SK-N-SH (cell line): Measurements from ENCODE around the gene SDK1. TPM values are rescaled to one million over a fixed set of nuclear protein-coding genes. Genes with fewer than 3 reads are reported as not detected.

Experiments used
- CTCF ChIA-PET: fragments of 300-600, 350-600 bp; formaldehyde crosslinking; extraction: SDS; loops from one replicate; lab custom pipeline; 2021; lab: Yijun Ruan, JAX
- POLR2A ChIA-PET: fragments of 350-600 bp; sonication (Branson Sonifier 250); formaldehyde crosslinking; extraction: SDS; loops from one replicate; lab custom pipeline; 2020; ENCODE audit warnings: antibody characterized with exemption, inconsistent platforms; lab: Yijun Ruan, JAX
- DNase-seq: peaks from one replicate; pipeline ENCODE4 v3.0.0; 2012
- H2AFZ ChIP-seq: fragments of 200-600 bp; sonication (generic); 2 replicates; pipeline ENCODE4 v1.8.1; 2016; ENCODE audit warnings: antibody characterized with exemption, mild to moderate bottlenecking, low read depth
- H3F3A ChIP-seq: fragments of 200-600 bp; sonication (generic); replicated peaks from 2 replicates; pipeline ENCODE3; 2016; ENCODE audit warnings: antibody characterized with exemption, mild to moderate bottlenecking; ENCODE audit not compliant: insufficient read depth
- H3K27ac ChIP-seq, 2 experiments: fragments of 200-500 bp in 1 of 2; fragments of 200-600 bp in 1 of 2; sonication (Bioruptor generic) in 1 of 2; sonication (generic), shearing (Covaris generic) in 1 of 2; 2 replicates each; pipeline versions ENCODE4 v1.5.1 to v1.6.1; 2014 to 2016; ENCODE audit warnings: low read depth in 2 of 2, inconsistent platforms in 1 of 2, low read length in 1 of 2, mild to moderate bottlenecking in 1 of 2, mixed read lengths in 1 of 2
- H3K27me3 ChIP-seq: fragments of 200-600 bp; sonication (generic), shearing (Covaris generic); 2 replicates; pipeline ENCODE4 v1.6.1; 2016; ENCODE audit warnings: mixed run types; ENCODE audit not compliant: insufficient read depth
- H3K36me3 ChIP-seq, 2 experiments: fragments of 200-500 bp in 1 of 2; fragments of 200-600 bp in 1 of 2; sonication (Bioruptor generic) in 1 of 2; sonication (generic) in 1 of 2; replicated peaks in 1 of 2; 2 replicates each; pipeline versions ENCODE3 to v1.5.1; 2014 to 2016; ENCODE audit warnings: low read length in 1 of 2, mild to moderate bottlenecking in 1 of 2; ENCODE audit not compliant: insufficient read depth in 2 of 2, control insufficient read depth in 1 of 2
- H3K4me1 ChIP-seq, 2 experiments: fragments of 200-500 bp in 1 of 2; fragments of 200-600 bp in 1 of 2; sonication (Bioruptor generic) in 1 of 2; sonication (generic), shearing (Covaris generic) in 1 of 2; 2 replicates each; pipeline versions ENCODE4 v1.5.1 to v1.6.1; 2014 to 2016; ENCODE audit warnings: low read depth in 1 of 2, low read length in 1 of 2, mixed run types in 1 of 2; ENCODE audit not compliant: insufficient read depth in 2 of 2, control insufficient read depth in 1 of 2
- H3K4me2 ChIP-seq: fragments of 200-600 bp; sonication (generic), shearing (Covaris generic); 2 replicates; pipeline ENCODE4 v1.6.1; 2017; ENCODE audit warnings: mixed run types
- H3K4me3 ChIP-seq, 2 experiments: fragments of 200-500 bp in 1 of 2; fragments of 200-600 bp in 1 of 2; sonication (Bioruptor generic) in 1 of 2; sonication (generic), shearing (Covaris generic) in 1 of 2; 2 replicates each; pipeline versions ENCODE4 v1.5.1 to v1.8.1; 2014 to 2016; ENCODE audit warnings: low read depth in 2 of 2, inconsistent platforms in 1 of 2, low read length in 1 of 2, mild to moderate bottlenecking in 1 of 2, mixed read lengths in 1 of 2, moderate library complexity in 1 of 2
- H3K79me2 ChIP-seq: fragments of 200-600 bp; sonication (generic); 2 replicates; pipeline ENCODE4 v1.8.1; 2017; ENCODE audit warnings: mild to moderate bottlenecking; ENCODE audit not compliant: insufficient read depth
- H3K9ac ChIP-seq: fragments of 200-600 bp; sonication (generic); 2 replicates; pipeline ENCODE4 v1.6.1; 2017; ENCODE audit warnings: mixed run types
- H3K9me2 ChIP-seq: fragments of 200-600 bp; sonication (generic); 2 replicates; pipeline ENCODE4 v1.6.1; 2017; ENCODE audit warnings: mixed run types
- H3K9me3 ChIP-seq: fragments of 200-600 bp; sonication (generic); 2 replicates; pipeline ENCODE4 v1.6.1; 2017; ENCODE audit warnings: mixed run types, mild to moderate bottlenecking, moderate library complexity
- H4K20me1 ChIP-seq: fragments of 200-600 bp; sonication (generic); 2 replicates; pipeline ENCODE4 v1.6.1; 2017; ENCODE audit warnings: mild to moderate bottlenecking, mixed run types; ENCODE audit not compliant: insufficient read depth
- CTCF ChIP-seq: fragments of 200-600 bp; sonication (generic); IDR thresholded peaks from 2 replicates; pipeline ENCODE4 v1.6.1; 2017; ENCODE audit warnings: antibody characterized with exemption, mild to moderate bottlenecking, moderate library complexity
- ELF1 ChIP-seq: IDR thresholded peaks from 2 replicates; pipeline ENCODE4 v1.4.0; 2012
- EP300 ChIP-seq, 2 experiments: IDR thresholded peaks; 2 replicates each; pipeline versions ENCODE4 v1.4.0 to v1.6.1; 2012; ENCODE audit warnings: borderline replicate concordance in 1 of 2, low read depth in 1 of 2, low read length in 1 of 2
- FOXM1 ChIP-seq: IDR thresholded peaks from 2 replicates; pipeline ENCODE4 v1.4.0; 2012; ENCODE audit warnings: low read depth, mild to moderate bottlenecking
- MAX ChIP-seq: IDR thresholded peaks from 2 replicates; pipeline ENCODE4 v1.4.0; 2012; ENCODE audit warnings: low read depth
- MEF2A ChIP-seq: IDR thresholded peaks from 2 replicates; pipeline ENCODE4 v1.4.0; 2012; ENCODE audit warnings: low read depth, borderline replicate concordance
- MXI1 ChIP-seq: IDR thresholded peaks from 2 replicates; pipeline ENCODE4 v1.6.1; 2012; ENCODE audit warnings: mild to moderate bottlenecking, low read depth, low read length, improper control_type of control experiment
- NFIC ChIP-seq: IDR thresholded peaks from 2 replicates; pipeline ENCODE4 v1.4.0; 2012; ENCODE audit warnings: borderline replicate concordance
- NRF1 ChIP-seq: IDR thresholded peaks from 2 replicates; pipeline ENCODE4 v1.6.1; 2012; ENCODE audit warnings: low read depth, mild to moderate bottlenecking, low read length
- RFX5 ChIP-seq: IDR thresholded peaks from 2 replicates; pipeline ENCODE4 v1.6.1; 2012; ENCODE audit warnings: mild to moderate bottlenecking, improper control_type of control experiment, low read length
- RXRA ChIP-seq: IDR thresholded peaks from 2 replicates; pipeline ENCODE4 v1.4.0; 2012; ENCODE audit warnings: low read depth, mild to moderate bottlenecking, borderline replicate concordance
- SMC3 ChIP-seq: IDR thresholded peaks from 2 replicates; pipeline ENCODE4 v1.6.1; 2012; ENCODE audit warnings: low read depth, low read length, improper control_type of control experiment
- TAF1 ChIP-seq: IDR thresholded peaks from 2 replicates; pipeline ENCODE4 v1.6.1; 2012; ENCODE audit warnings: low read depth, mild to moderate bottlenecking, low read length, moderate library complexity, borderline replicate concordance
- TCF12 ChIP-seq: IDR thresholded peaks from 2 replicates; pipeline ENCODE4 v1.4.0; 2012
- TEAD4 ChIP-seq: IDR thresholded peaks from 2 replicates; pipeline ENCODE4 v1.4.0; 2012; ENCODE audit warnings: mild to moderate bottlenecking, borderline replicate concordance; ENCODE audit not compliant: insufficient read depth
- ZBTB33 ChIP-seq: IDR thresholded peaks from 2 replicates; pipeline ENCODE4 v1.4.0; 2012; ENCODE audit warnings: low read depth, borderline replicate concordance
- WGBS: methylation state at CpG from one replicate; pipeline ENCODE4 v1.1.6; 2017; ENCODE audit warnings: low lambda C conversion rate; 5-methylcytosine and 5-hydroxymethylcytosine counted together
- polyA plus RNA-seq, 3 experiments: library from polyadenylated mRNA; depleted of rRNA; stranded (reverse); fragments of >200 nt; gene quantifications; 2 replicates each; pipeline ENCODE4 v1.2.3, GENCODE V29; 2012

Gene SDK1
- polyA plus RNA-seq, 1 of the 3 experiments (the other 2 are of a cell fraction), result 1.2 TPM

GRCh38 chr7:3899559-3899991 lies 598.5 kb downstream of the SDK1 start:
- H3K4me2 ChIP-seq, result no peak overlapping the region
- DNase-seq, result no peak
- TF ChIP-seq FOXM1 (no peak), ELF1 (no peak), CTCF (no peak), TEAD4 (no peak), SMC3 (no peak), MXI1 (no peak), MAX (no peak), EP300 (IDR thresholded peaks at IDR 0.05; ENCODE audit: borderline replicate concordance in 1 of 2, low read depth in 1 of 2, low read length in 1 of 2) (no peak), RXRA (no peak), ZBTB33 (no peak), NFIC (no peak), TCF12 (no peak), TAF1 (no peak), MEF2A (no peak), NRF1 (no peak), RFX5 (no peak)
- H4K20me1 ChIP-seq, result no peaks in the 10 kb centered on the region
- CTCF ChIA-PET, result interaction anchor here (1.4 to 2.7 kb wide), 5 partner anchors 13 to 1035 kb away, joined by 3 to 9 read pairs (median 4); partner anchors contain the start of gene SDK1
- peaks cover 0 to 7% of the 10 kb centered on the region in 2 experiments; a peak in 1 of 4 replicates for H3K4me1 ChIP-seq
- no peaks in the 10 kb centered on the region for H3F3A ChIP-seq
- 37% methylated on average over 5 of the region's 9 CpGs for WGBS
- H3K36me3 ChIP-seq, result no peaks in the 10 kb centered on the region
- no peaks in the 10 kb centered on the region for H3K9me3 ChIP-seq
- no peak overlapping the region for H3K9ac ChIP-seq
- no peak overlapping the region for H3K27ac ChIP-seq
- H3K9me2 ChIP-seq, result no peaks in the 10 kb centered on the region
- no peak overlapping the region for H3K4me3 ChIP-seq
- no peak overlapping the region for H2AFZ ChIP-seq
- POLR2A ChIA-PET, result interaction anchor here (1.5 kb wide), 1 partner anchor 11 kb away, joined by 3 read pairs; no protein-coding TSS in a partner anchor
- no peaks in the 10 kb centered on the region for H3K27me3 ChIP-seq
- H3K79me2 ChIP-seq, result no peaks in the 10 kb centered on the region
